DND-41 (cell line): Measurements from ENCODE around the gene MED29.

Source experiments
- CTCF ChIP-seq: IDR thresholded peaks from 2 replicates; pipeline ENCODE4 v1.5.1; 2012; ENCODE audit warnings: borderline replicate concordance, low read length, moderate library complexity, mild to moderate bottlenecking; ENCODE audit not compliant: poor library complexity, severe bottlenecking; ENCODE audit errors: extremely low read depth
- EZH2 ChIP-seq: IDR thresholded peaks from 3 replicates; pipeline ENCODE4 v1.6.1; 2012; ENCODE audit warnings: borderline replicate concordance, low read depth, mild to moderate bottlenecking, moderate library complexity, low read length, inconsistent platforms; ENCODE audit not compliant: severe bottlenecking

- no peak for TF ChIP-seq CTCF
- no peak for TF ChIP-seq EZH2
Measured at GRCh38 chr19:39401549-39402345, 10.6 kb downstream of the MED29 start.
